Mucosa of descending colon (tissue), 3 donors: ENCODE results near the gene ATP2A3. TPM values are rescaled to one million over a fixed set of nuclear protein-coding genes. Genes with fewer than 3 reads are reported as not detected.
A peak's percentile ranks its signal among the peaks of the same experiment; 100 is the strongest.

ENCODE experiments used
- ATAC-seq: fragments of 200-7000 bp; cut with Tn5 transposase; one replicate; pipeline ENCODE4 v1.9.1; 2020; ENCODE audit warnings: mild to moderate bottlenecking, moderate library complexity
- DNase-seq, 3 donors: peaks; one replicate each; pipeline ENCODE4 v3.0.0-alpha.2; 2020
- H3K36me3 ChIP-seq: fragments of 200-600 bp; one replicate; pipeline ENCODE4 v1.8.0; 2021; ENCODE audit warnings: low read depth, mild to moderate bottlenecking
- H3K4me1 ChIP-seq: fragments of 200-600 bp; one replicate; pipeline ENCODE4 v1.8.0; 2021; ENCODE audit warnings: low read depth, mild to moderate bottlenecking
- H3K4me3 ChIP-seq: fragments of 200-600 bp; one replicate; pipeline ENCODE4 v1.8.0; 2021; ENCODE audit warnings: mild to moderate bottlenecking
- H3K9me3 ChIP-seq: fragments of 200-600 bp; one replicate; pipeline ENCODE4 v1.8.0; 2021; ENCODE audit warnings: mild to moderate bottlenecking
- intact Hi-C, 2 donors: fragments of 100-400 bp; cut with DNase I in 1 of 2; cut with micrococcal nuclease in 1 of 2; formaldehyde crosslinking; loops; one replicate each; pipeline versions ENCODE4 v1.11.0 to v1.11.1; 2022; cut with DNase I, micrococcal nuclease
- total RNA-seq, 3 donors: library from RNA; stranded (reverse); fragmentation: NEBNext Ultra II Directional in 2 of 3; extraction: Animal tissue kit (Norgen Biotek cat#: 25700) in 2 of 3; gene quantifications; one replicate each; pipeline versions ENCODE4 v1.2.1 to v1.2.4, GENCODE V29; 2021 to 2023
- TF ChIP-seq, protein P1 (sequence below): fragments of 200-600 bp; IDR thresholded peaks from one replicate; pipeline ENCODE4 v1.8.0; 2022; ENCODE audit warnings: antibody characterized with exemption, mild to moderate bottlenecking
- donor health status: DM: no; HTN: no; CAD: no; lungs with moderate emphysema.
- donor health status: DM: no; HTN: no; CAD: no.
- donor health status: DM: no; HTN: yes; CAD: no.

Gene ATP2A3
- total RNA-seq, 3 donors from 2014 or later, result 72.8 to 253 (median 247) TPM

DNA sequence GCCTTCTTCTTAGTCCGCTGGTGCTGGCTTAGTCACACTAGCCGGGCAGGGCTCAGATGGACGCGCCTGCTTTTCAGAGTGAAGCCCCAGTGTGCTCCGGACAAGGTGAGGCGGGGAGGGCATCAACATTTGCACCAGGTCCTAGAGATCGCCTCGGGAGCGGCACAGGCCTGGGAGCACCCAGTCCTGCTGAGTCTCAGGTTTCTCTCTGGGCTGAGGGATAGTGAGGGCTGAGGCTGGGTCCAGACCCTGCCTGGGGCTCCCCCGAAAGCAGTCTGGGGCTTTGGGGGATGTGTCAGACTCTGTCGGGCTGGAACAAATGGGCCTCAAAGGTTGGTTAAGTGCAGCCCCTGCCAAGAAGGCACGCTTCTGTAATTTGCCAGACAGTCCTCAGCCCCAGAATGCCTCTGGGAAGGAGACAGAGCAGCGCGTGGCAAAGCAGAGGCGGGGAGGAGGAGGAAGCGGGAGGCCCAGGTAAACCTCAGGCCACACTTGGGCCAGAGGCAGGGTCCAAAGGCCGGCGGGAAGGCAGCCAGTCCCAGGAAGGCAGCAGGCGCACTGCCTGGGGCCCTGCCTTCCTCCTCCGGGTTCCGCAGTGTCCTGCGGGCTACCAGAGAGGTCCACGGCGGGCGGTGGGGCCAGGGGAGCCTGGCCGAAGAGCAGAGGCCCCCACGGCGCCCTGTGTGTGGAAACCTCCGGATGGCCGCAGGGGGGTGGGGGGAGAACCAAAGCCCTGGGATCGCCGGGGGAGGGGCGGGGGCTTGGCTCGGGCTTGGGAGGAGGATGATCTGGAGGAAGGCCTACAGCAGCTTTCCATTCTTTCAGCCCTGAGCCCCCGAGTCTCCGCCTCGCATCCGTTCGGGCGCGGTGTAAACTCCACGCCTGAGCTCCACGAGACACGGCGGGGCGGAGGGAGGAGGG, 39.5 kb upstream of the ATP2A3 start:
- ATAC-seq, result peak; percentile 82
- peaks cover 14% of the 10 kb centered on the region for H3K36me3 ChIP-seq
- peaks cover 8% of the 10 kb centered on the region for H3K4me1 ChIP-seq
- intact Hi-C loops, result loop anchor here in 1 of 2 donors (10.0 kb wide), 1 partner anchor 69 kb away; no protein-coding TSS in a partner anchor
- H3K4me3 ChIP-seq, result no peak overlapping the region
- peak; percentile 45 to 87 (median 80) for DNase-seq
- no peaks in the 10 kb centered on the region for H3K9me3 ChIP-seq
- TF ChIP-seq, protein P1, sequence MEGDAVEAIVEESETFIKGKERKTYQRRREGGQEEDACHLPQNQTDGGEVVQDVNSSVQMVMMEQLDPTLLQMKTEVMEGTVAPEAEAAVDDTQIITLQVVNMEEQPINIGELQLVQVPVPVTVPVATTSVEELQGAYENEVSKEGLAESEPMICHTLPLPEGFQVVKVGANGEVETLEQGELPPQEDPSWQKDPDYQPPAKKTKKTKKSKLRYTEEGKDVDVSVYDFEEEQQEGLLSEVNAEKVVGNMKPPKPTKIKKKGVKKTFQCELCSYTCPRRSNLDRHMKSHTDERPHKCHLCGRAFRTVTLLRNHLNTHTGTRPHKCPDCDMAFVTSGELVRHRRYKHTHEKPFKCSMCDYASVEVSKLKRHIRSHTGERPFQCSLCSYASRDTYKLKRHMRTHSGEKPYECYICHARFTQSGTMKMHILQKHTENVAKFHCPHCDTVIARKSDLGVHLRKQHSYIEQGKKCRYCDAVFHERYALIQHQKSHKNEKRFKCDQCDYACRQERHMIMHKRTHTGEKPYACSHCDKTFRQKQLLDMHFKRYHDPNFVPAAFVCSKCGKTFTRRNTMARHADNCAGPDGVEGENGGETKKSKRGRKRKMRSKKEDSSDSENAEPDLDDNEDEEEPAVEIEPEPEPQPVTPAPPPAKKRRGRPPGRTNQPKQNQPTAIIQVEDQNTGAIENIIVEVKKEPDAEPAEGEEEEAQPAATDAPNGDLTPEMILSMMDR, result no peak

DNA sequence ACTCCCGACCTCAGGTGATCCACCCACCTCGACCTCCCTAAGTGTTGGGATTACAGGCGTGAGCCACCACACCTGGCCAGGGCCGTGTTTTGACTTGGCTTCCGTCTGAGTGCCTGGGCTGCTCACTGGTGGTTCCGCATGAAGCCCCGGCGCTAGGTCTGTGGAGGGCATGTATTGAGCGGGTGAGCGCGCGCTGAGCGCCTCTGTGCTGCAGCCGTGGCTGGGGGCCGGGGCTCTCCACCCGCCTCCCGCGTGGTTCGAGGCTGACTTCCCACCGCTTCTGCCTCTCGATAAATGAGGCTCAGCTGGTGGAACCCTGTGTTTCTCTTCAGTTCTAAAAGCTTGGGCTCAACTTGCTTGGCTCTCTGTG, 38.9 kb upstream of the ATP2A3 start:
- TF ChIP-seq, protein P1, result no peak
- Histone ChIP-seq H3K36me3 (peaks cover 9% of the 10 kb centered on the region), H3K9me3 (no peaks in the 10 kb centered on the region), H3K4me1 (peaks cover 8% of the 10 kb centered on the region), H3K4me3 (no peak overlapping the region)
- DNase-seq (peak in 1 of 3 donors; percentile 52), ATAC-seq (no peak)
- intact Hi-C loops, result loop anchor here in 1 of 2 donors (10.0 kb wide), 1 partner anchor 68 kb away; no protein-coding TSS in a partner anchor

DNA sequence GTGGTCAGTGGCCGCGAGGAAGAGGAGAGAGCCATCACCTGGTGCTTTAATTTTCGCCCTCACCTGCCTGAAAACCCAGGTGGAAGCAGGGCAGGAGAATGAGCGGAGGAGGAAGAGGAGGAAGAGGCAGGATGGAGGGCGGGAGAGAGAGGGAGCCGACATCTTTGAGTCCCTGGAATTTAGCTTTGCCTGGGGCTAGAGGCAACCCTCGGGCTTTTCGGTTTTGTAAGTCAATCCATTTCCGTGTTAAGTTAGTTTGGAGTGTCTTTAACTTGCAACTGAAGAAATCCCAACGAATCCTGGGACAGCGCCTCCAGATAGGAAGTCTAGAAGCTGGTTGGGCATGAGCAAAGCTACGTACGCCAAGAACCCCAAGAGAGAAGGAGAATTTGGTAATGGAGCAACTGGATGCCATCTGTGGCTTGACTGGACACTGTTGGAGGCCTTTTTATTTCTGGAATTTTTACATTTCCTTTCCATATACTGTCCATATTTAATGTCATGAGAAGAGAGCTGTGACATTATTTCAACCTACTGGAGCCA, 36.9 kb upstream of the ATP2A3 start:
- TF ChIP-seq, protein P1, result no peak
- Histone ChIP-seq H3K36me3 (no peaks in the 10 kb centered on the region), H3K4me1 (peaks cover 8% of the 10 kb centered on the region), H3K9me3 (no peaks in the 10 kb centered on the region), H3K4me3 (no peak overlapping the region)
- DNase-seq (no peak), ATAC-seq (no peak)
- intact Hi-C loops, result loop anchor here in 1 of 2 donors (10.0 kb wide), 1 partner anchor 66 kb away; no protein-coding TSS in a partner anchor

DNA sequence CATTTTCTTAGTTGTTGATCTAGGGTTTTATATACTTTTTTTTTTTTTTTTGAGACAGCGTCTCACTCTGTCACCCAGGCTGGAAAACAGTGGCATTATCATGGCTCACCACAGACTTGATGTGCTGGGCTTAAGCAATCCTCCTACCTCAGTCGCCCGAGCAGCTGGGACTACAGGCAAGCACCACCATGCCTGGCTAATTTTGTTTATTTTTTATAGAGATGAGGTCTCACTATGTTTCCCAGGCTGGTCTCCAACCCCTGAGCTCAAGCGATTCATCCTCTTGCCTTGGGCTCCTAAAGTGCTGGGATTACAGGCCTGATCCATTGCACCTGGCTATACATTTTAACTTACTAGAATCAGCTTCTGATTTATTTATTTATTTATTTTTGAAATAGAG, 34.2 kb upstream of the ATP2A3 start:
- no peak for DNase-seq
- H3K36me3 ChIP-seq, result no peaks in the 10 kb centered on the region
- no peak for ATAC-seq
- intact Hi-C loops, result no loop called here
- TF ChIP-seq, protein P1, result no peak
- no peaks in the 10 kb centered on the region for H3K9me3 ChIP-seq
- no peaks in the 10 kb centered on the region for H3K4me1 ChIP-seq
- H3K4me3 ChIP-seq, result no peak overlapping the region

DNA sequence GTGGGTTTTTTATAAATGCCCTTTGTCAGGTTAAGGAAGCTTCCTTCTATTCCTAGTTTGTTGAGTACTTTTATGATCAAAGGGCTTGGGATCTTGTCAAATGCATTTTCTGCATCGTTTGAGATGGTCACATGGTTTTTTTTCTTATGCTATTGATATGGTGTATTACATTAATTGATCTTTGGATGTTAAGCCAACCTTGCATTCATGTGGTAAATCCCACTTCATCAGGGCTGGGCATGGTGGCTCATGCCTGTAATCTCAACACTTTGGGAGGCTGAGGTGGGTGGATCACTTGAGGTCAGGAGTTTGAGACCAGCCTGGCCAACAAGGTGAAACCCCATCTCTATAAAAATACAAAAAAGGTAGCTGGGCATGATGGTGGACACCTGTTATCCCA, 30.8 kb upstream of the ATP2A3 start:
- no peaks in the 10 kb centered on the region for H3K9me3 ChIP-seq
- DNase-seq, result no peak
- no peaks in the 10 kb centered on the region for H3K36me3 ChIP-seq
- no peak overlapping the region for H3K4me3 ChIP-seq
- H3K4me1 ChIP-seq, result no peaks in the 10 kb centered on the region
- intact Hi-C loops, result no loop called here
- ATAC-seq, result no peak
- TF ChIP-seq, protein P1, result no peak
